DND-41 (cell line): Measurements from ENCODE around the gene NMRK2.

ENCODE experiments used
- EZH2 ChIP-seq: IDR thresholded peaks from 3 replicates; pipeline ENCODE4 v1.6.1; 2012; ENCODE audit warnings: borderline replicate concordance, low read depth, mild to moderate bottlenecking, moderate library complexity, low read length, inconsistent platforms; ENCODE audit not compliant: severe bottlenecking
- TF ChIP-seq, protein P1 (sequence below): IDR thresholded peaks from 2 replicates; pipeline ENCODE4 v1.5.1; 2012; ENCODE audit warnings: borderline replicate concordance, low read length, moderate library complexity, mild to moderate bottlenecking; ENCODE audit not compliant: poor library complexity, severe bottlenecking; ENCODE audit errors: extremely low read depth

DNA sequence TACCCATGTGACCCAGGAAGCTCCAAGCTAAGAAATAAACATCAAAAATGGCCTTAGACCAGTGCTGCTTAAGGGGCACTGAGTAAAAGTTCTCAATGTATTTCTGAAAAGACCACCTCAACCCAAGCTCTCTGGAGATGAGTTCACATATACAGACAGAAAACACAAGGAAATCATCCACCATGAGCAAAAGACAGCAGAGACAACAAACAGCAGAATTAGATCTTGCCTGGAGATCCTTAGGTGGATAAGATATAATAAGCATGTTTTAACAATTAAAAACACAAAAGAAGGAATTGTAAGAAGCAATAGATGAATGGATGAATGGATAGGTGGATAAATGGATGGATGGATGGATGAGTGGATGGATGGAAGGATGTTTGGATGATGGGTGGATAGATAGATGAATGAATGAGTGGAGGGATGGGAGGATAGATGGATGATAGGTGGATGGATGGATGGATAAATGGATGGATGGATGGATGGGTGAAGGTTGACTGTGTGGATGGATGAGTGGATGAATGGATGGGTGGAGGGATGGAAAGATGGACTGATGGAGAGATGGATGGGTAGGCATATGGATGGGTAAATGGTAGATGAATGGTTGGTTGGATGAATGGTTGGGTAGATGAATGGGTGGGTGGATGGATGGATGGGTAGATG lies 9.6 kb upstream of the NMRK2 start:
- TF ChIP-seq, protein P1, sequence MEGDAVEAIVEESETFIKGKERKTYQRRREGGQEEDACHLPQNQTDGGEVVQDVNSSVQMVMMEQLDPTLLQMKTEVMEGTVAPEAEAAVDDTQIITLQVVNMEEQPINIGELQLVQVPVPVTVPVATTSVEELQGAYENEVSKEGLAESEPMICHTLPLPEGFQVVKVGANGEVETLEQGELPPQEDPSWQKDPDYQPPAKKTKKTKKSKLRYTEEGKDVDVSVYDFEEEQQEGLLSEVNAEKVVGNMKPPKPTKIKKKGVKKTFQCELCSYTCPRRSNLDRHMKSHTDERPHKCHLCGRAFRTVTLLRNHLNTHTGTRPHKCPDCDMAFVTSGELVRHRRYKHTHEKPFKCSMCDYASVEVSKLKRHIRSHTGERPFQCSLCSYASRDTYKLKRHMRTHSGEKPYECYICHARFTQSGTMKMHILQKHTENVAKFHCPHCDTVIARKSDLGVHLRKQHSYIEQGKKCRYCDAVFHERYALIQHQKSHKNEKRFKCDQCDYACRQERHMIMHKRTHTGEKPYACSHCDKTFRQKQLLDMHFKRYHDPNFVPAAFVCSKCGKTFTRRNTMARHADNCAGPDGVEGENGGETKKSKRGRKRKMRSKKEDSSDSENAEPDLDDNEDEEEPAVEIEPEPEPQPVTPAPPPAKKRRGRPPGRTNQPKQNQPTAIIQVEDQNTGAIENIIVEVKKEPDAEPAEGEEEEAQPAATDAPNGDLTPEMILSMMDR = no peak
- no peak for TF ChIP-seq EZH2
